Tibial nerve (tissue), 4 donors: ENCODE data around the gene GGACT. TPM values are rescaled to one million over a fixed set of nuclear protein-coding genes. Genes with fewer than 3 reads are reported as not detected.

Source experiments
- DNase-seq, 2 donors: peaks; one replicate each; pipeline ENCODE4 v3.0.0-alpha.2; 2019; ENCODE audit warnings: low spot score in 2 of 2
- H3K27ac ChIP-seq, 4 donors: fragments of 200-600 bp; sonication (generic) in 3 of 4; one replicate each; pipeline ENCODE4 v1.5.1; 2017 to 2019; ENCODE audit warnings: mild to moderate bottlenecking in 1 of 4
- H3K27me3 ChIP-seq, 2 donors: fragments of 200-600 bp; sonication (generic) in 1 of 2; one replicate each; pipeline versions ENCODE4 v1.5.1 to v1.6.0; 2017 to 2019
- H3K36me3 ChIP-seq, 3 donors: fragments of 200-600 bp; sonication (generic); one replicate each; pipeline ENCODE4 v1.5.1; 2018 to 2019
- H3K4me1 ChIP-seq, 4 donors: fragments of 200-600 bp; sonication (generic) in 3 of 4; one replicate each; pipeline ENCODE4 v1.5.1; 2017 to 2019
- H3K4me3 ChIP-seq, 4 donors: fragments of 200-600 bp; sonication (generic) in 3 of 4; one replicate each; pipeline ENCODE4 v1.5.1; 2017 to 2019; ENCODE audit warnings: mild to moderate bottlenecking in 1 of 4, moderate library complexity in 1 of 4
- H3K9me3 ChIP-seq, 4 donors: fragments of 200-600 bp; sonication (generic) in 3 of 4; one replicate each; pipeline ENCODE4 v1.5.1; 2017 to 2019
- CTCF ChIP-seq, 5 experiments: fragments of 200-600 bp in 3 of 5; fragments of 450-650 bp in 2 of 5; sonication (generic) in 3 of 5; IDR thresholded peaks; one replicate each; pipeline ENCODE4 v1.5.1; 2016 to 2019; ENCODE audit warnings: antibody characterized with exemption in 5 of 5, mild to moderate bottlenecking in 3 of 5, moderate library complexity in 2 of 5
- EP300 ChIP-seq, 2 donors: sonication (generic); formaldehyde crosslinking; IDR thresholded peaks; one replicate each; pipeline ENCODE4 v1.6.1; 2017; ENCODE audit warnings: antibody characterized with exemption in 2 of 2, mild to moderate bottlenecking in 1 of 2
- POLR2A ChIP-seq, 2 donors: fragments of 450-650 bp; IDR thresholded peaks; one replicate each; pipeline ENCODE4 v1.6.1; 2017; ENCODE audit warnings: antibody characterized with exemption in 2 of 2, mild to moderate bottlenecking in 2 of 2, moderate library complexity in 2 of 2
- WGBS, 2 donors: methylation state at CpG; one replicate each; pipeline ENCODE4 v1.1.5; 2018; 5-methylcytosine and 5-hydroxymethylcytosine counted together
- total RNA-seq, 4 donors: library from RNA; depleted of rRNA; stranded (reverse); fragments of >200 nt; gene quantifications; one replicate each; pipeline ENCODE4 v1.1.0, GENCODE V29; 2016

The GGACT gene
- total RNA-seq, 4 donors from 2014 or later = 2.4 to 5.2 (median 3.9) TPM

GRCh38 chr13:100564444-100565223, 24.0 kb downstream of the GGACT start:
- no peak for TF ChIP-seq EP300 (IDR thresholded peaks at IDR 0.05)
- no peak for TF ChIP-seq POLR2A (IDR thresholded peaks at IDR 0.05)
- no peak for TF ChIP-seq CTCF (IDR thresholded peaks at IDR 0.05)
- no peaks in the 10 kb centered on the region for H3K4me1 ChIP-seq
- DNase-seq = no peak
- H3K9me3 ChIP-seq = peaks cover 0 to 10% (median 0%) of the 10 kb centered on the region in 4 donors
- H3K4me3 ChIP-seq = no peak overlapping the region
- H3K27ac ChIP-seq = no peak overlapping the region
- WGBS, 2 donors = 79 to 82% methylated on average over 13 of the region's 13 CpGs
- no peaks in the 10 kb centered on the region for H3K27me3 ChIP-seq
- peaks cover 0 to 13% (median 0%) of the 10 kb centered on the region in 3 donors for H3K36me3 ChIP-seq

DNA sequence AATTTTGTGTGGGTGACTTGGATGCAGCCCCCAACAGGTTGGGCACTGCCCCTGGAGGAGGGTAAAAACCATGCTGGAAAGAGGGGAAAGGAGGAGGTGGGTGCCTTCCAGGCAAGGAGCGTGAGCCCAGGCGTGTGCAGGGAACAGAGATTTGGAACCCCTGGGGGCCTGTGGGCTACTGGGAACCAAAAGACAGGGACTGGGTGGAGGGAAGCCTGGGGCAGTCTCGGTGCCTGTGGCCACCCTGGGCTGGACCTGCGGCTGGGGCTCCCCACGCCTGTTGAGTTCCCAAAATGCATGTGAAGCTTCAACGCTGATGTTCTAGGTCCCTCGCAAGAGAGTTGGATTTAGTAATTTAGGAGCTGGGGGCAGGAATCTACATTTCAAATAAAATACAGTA, 24.8 kb downstream of the GGACT start:
- peaks cover 0 to 13% (median 0%) of the 10 kb centered on the region in 3 donors for H3K36me3 ChIP-seq
- H3K4me3 ChIP-seq = no peak overlapping the region
- 90 to 96% methylated on average over 7 of the region's 7 CpGs for WGBS, 2 donors
- peaks cover 0 to 10% (median 0%) of the 10 kb centered on the region in 4 donors for H3K9me3 ChIP-seq
- no peak for TF ChIP-seq POLR2A (IDR thresholded peaks at IDR 0.05)
- no peak for TF ChIP-seq EP300 (IDR thresholded peaks at IDR 0.05)
- no peak for TF ChIP-seq CTCF (IDR thresholded peaks at IDR 0.05)
- no peak for DNase-seq
- H3K4me1 ChIP-seq = no peaks in the 10 kb centered on the region
- no peaks in the 10 kb centered on the region for H3K27me3 ChIP-seq
- no peak overlapping the region for H3K27ac ChIP-seq

GRCh38 chr13:100561599-100562204, 26.9 kb downstream of the GGACT start:
- no peak for DNase-seq
- Histone ChIP-seq H3K4me3 (no peak overlapping the region), H3K4me1 (no peaks in the 10 kb centered on the region), H3K9me3 (peaks cover 0 to 10% (median 0%) of the 10 kb centered on the region in 4 donors), H3K27ac (no peak overlapping the region), H3K36me3 (peaks cover 0 to 13% (median 0%) of the 10 kb centered on the region in 3 donors), H3K27me3 (no peaks in the 10 kb centered on the region)
- no peak for TF ChIP-seq EP300 (IDR thresholded peaks at IDR 0.05)
- no peak for TF ChIP-seq POLR2A (IDR thresholded peaks at IDR 0.05)
- no peak for TF ChIP-seq CTCF (IDR thresholded peaks at IDR 0.05)
- 55 to 67% methylated on average over 7 of the region's 7 CpGs for WGBS, 2 donors

DNA sequence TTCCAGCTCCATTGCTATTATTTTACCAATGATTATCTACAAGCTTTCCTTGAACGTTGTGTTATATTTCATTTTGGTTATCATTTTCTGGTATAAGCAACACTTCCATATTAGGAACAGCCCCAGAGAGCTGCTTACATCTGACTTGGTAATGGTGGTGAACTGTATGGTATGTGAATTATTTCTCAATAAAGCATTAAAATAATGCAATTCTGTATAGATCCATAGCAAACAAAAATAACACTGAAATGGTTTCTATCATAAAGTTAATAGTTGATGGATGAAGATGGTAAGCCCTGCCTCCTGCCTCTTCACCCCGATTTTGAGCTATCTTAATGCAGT, 27.5 kb downstream of the GGACT start:
- Histone ChIP-seq H3K4me3 (no peak overlapping the region), H3K4me1 (no peaks in the 10 kb centered on the region), H3K27ac (no peak overlapping the region), H3K36me3 (peaks cover 0 to 7% (median 0%) of the 10 kb centered on the region in 3 donors), H3K9me3 (peaks cover 0 to 5% (median 0%) of the 10 kb centered on the region in 4 donors), H3K27me3 (no peaks in the 10 kb centered on the region)
- no peak for DNase-seq
- TF ChIP-seq POLR2A (IDR thresholded peaks at IDR 0.05) = no peak
- no peak for TF ChIP-seq CTCF (IDR thresholded peaks at IDR 0.05)
- no peak for TF ChIP-seq EP300 (IDR thresholded peaks at IDR 0.05)
- WGBS, 2 donors = 79 to 89% methylated on average over 2 of the region's 2 CpGs

GRCh38 chr13:100560498-100561157, 28.0 kb downstream of the GGACT start:
- 83 to 85% methylated on average over 15 of the region's 15 CpGs for WGBS, 2 donors
- DNase-seq = no peak
- Histone ChIP-seq H3K27ac (no peak overlapping the region), H3K27me3 (no peaks in the 10 kb centered on the region), H3K4me3 (no peak overlapping the region), H3K36me3 (peaks cover 0 to 2% (median 0%) of the 10 kb centered on the region in 3 donors), H3K4me1 (no peaks in the 10 kb centered on the region), H3K9me3 (no peaks in the 10 kb centered on the region)
- TF ChIP-seq CTCF (IDR thresholded peaks at IDR 0.05) = no peak
- TF ChIP-seq EP300 (IDR thresholded peaks at IDR 0.05) = no peak
- no peak for TF ChIP-seq POLR2A (IDR thresholded peaks at IDR 0.05)
